ENCODE measurements around the gene SRPK3. TPM values are rescaled to one million over a fixed set of nuclear protein-coding genes. Genes with fewer than 3 reads are reported as not detected.

SRPK3 gene
- total RNA-seq, 1 experiment from 2014 or later, result 0.46 TPM

- intact Hi-C loops (cut with micrococcal nuclease; ENCODE audit: unreplicated experiment), result loop anchor here (5.0 kb wide), 1 partner anchor 763 kb away; no protein-coding TSS in a partner anchor
- Histone ChIP-seq H3K27ac (no peak overlapping the region), H3K4me1 (replicated peaks; ENCODE audit: insufficient read depth) (peaks cover 6% of the 10 kb centered on the region; the same call in 1 of the 2 replicates), H3K79me2 (ENCODE audit: low read depth) (no peaks in the 10 kb centered on the region), H3K36me3 (ENCODE audit: low read depth) (no peaks in the 10 kb centered on the region), H3K4me3 (no peak overlapping the region), H3F3A (ENCODE audit: insufficient read depth, low read depth) (no peaks in the 10 kb centered on the region), H3K9me2 (ENCODE audit: insufficient read depth) (no peaks in the 10 kb centered on the region), H2AFZ (no peak overlapping the region), H4K20me1 (ENCODE audit: insufficient read depth) (no peaks in the 10 kb centered on the region), H3K27me3 (ENCODE audit: insufficient read depth, low read depth) (no peaks in the 10 kb centered on the region), H3K9me3 (ENCODE audit: insufficient read depth, low read depth) (no peaks in the 10 kb centered on the region), H3K4me2 (no peak overlapping the region)
- CTCF ChIA-PET, result no interaction called here
- POLR2A ChIA-PET (ENCODE audit: unreplicated experiment), result no interaction called here
- no peak for TF ChIP-seq EZH2 (IDR thresholded peaks at IDR 0.05; ENCODE audit: low read depth)
- TF ChIP-seq CTCF (conservative IDR thresholded peaks at IDR 0.05), result no peak
- no TSS peak for BruUV-seq (replicated peaks)
- DNase-seq, result no peak
Measured at GRCh38 chrX:153769158-153769864, 11.5 kb upstream of the SRPK3 start.

- Histone ChIP-seq H3K4me2 (no peak overlapping the region), H3K79me2 (ENCODE audit: low read depth) (no peaks in the 10 kb centered on the region), H3K27me3 (ENCODE audit: insufficient read depth, low read depth) (no peaks in the 10 kb centered on the region), H3K27ac (no peak overlapping the region), H3K36me3 (ENCODE audit: low read depth) (no peaks in the 10 kb centered on the region), H4K20me1 (ENCODE audit: insufficient read depth) (no peaks in the 10 kb centered on the region), H3K4me3 (no peak overlapping the region), H3F3A (ENCODE audit: insufficient read depth, low read depth) (no peaks in the 10 kb centered on the region), H2AFZ (no peak overlapping the region), H3K9me2 (ENCODE audit: insufficient read depth) (no peaks in the 10 kb centered on the region), H3K9me3 (ENCODE audit: insufficient read depth, low read depth) (no peaks in the 10 kb centered on the region), H3K4me1 (replicated peaks; ENCODE audit: insufficient read depth) (peaks cover 4% of the 10 kb centered on the region; the same call in 1 of the 2 replicates)
- BruUV-seq (replicated peaks), result no TSS peak
- CTCF ChIA-PET, result no interaction called here
- DNase-seq, result no peak
- TF ChIP-seq EZH2 (IDR thresholded peaks at IDR 0.05; ENCODE audit: low read depth) (no peak), CTCF (conservative IDR thresholded peaks at IDR 0.05) (no peak)
- POLR2A ChIA-PET (ENCODE audit: unreplicated experiment), result no interaction called here
- intact Hi-C loops (cut with micrococcal nuclease; ENCODE audit: unreplicated experiment), result loop anchor here (5.0 kb wide), 1 partner anchor 762 kb away; no protein-coding TSS in a partner anchor
Measured at GRCh38 chrX:153769865-153770600, 10.8 kb upstream of the SRPK3 start.

- intact Hi-C loops (cut with micrococcal nuclease; ENCODE audit: unreplicated experiment), result no loop called here
- Histone ChIP-seq H3K27ac (no peak overlapping the region), H3K9me3 (ENCODE audit: insufficient read depth, low read depth) (no peaks in the 10 kb centered on the region), H3K4me3 (no peak overlapping the region), H3K9me2 (ENCODE audit: insufficient read depth) (no peaks in the 10 kb centered on the region), H3F3A (ENCODE audit: insufficient read depth, low read depth) (no peaks in the 10 kb centered on the region), H3K36me3 (ENCODE audit: low read depth) (no peaks in the 10 kb centered on the region), H3K79me2 (ENCODE audit: low read depth) (no peaks in the 10 kb centered on the region), H4K20me1 (ENCODE audit: insufficient read depth) (no peaks in the 10 kb centered on the region), H3K27me3 (ENCODE audit: insufficient read depth, low read depth) (no peaks in the 10 kb centered on the region), H3K4me1 (replicated peaks; ENCODE audit: insufficient read depth) (peaks cover under 1% of the 10 kb centered on the region; the same call in 1 of the 2 replicates), H2AFZ (no peak overlapping the region), H3K4me2 (no peak overlapping the region)
- POLR2A ChIA-PET (ENCODE audit: unreplicated experiment), result no interaction called here
- CTCF ChIA-PET, result no interaction called here
- BruUV-seq (replicated peaks), result no TSS peak
- TF ChIP-seq CTCF (conservative IDR thresholded peaks at IDR 0.05) (no peak), EZH2 (IDR thresholded peaks at IDR 0.05; ENCODE audit: low read depth) (no peak)
- no peak for DNase-seq
Measured at GRCh38 chrX:153770601-153771414, 10.0 kb upstream of the SRPK3 start.

Data from PC-9 (cell line).